SJSA1 (cell line): ENCODE results near the gene RP9. TPM values are rescaled to one million over a fixed set of nuclear protein-coding genes. Genes with fewer than 3 reads are reported as not detected.
A peak's percentile ranks its signal among the peaks of the same experiment; 100 is the strongest.

Source experiments
- DNase-seq, 2 experiments: peaks; one replicate each; pipeline ENCODE4 v3.0.0-alpha.2; 2015 to 2020; ENCODE audit warnings: low spot score in 2 of 2, low read depth in 1 of 2
- H3K27ac ChIP-seq: fragments of 250-450 bp; sonication (Bioruptor Pico); 2 replicates; pipeline ENCODE4 v1.5.1; 2020; ENCODE audit warnings: mild to moderate bottlenecking, moderate library complexity
- H3K27me3 ChIP-seq: fragments of 250-450 bp; sonication (Bioruptor Pico); replicated peaks from 2 replicates; pipeline ENCODE4 v1.5.1; 2020; ENCODE audit warnings: mild to moderate bottlenecking, moderate library complexity
- H3K36me3 ChIP-seq: fragments of 250-450 bp; sonication (Bioruptor Pico); 2 replicates; pipeline ENCODE4 v1.5.1; 2020; ENCODE audit warnings: mild to moderate bottlenecking
- H3K4me1 ChIP-seq: fragments of 250-450 bp; sonication (Bioruptor Pico); replicated peaks from 2 replicates; pipeline ENCODE4 v1.6.1; 2021; ENCODE audit warnings: mild to moderate bottlenecking
- H3K4me3 ChIP-seq: fragments of 250-450 bp; sonication (Bioruptor Pico); 2 replicates; pipeline ENCODE4 v1.5.1; 2020; ENCODE audit warnings: mild to moderate bottlenecking
- H3K9me3 ChIP-seq: fragments of 250-450 bp; sonication (Bioruptor Pico); replicated peaks from 2 replicates; pipeline ENCODE4 v1.5.1; 2020; ENCODE audit warnings: mild to moderate bottlenecking
- total RNA-seq: library from RNA; depleted of rRNA; stranded (reverse); fragments of >200 nt; shearing (Covaris generic); gene quantifications from 2 replicates; pipeline ENCODE4 v1.2.3, GENCODE V29; 2014; rRNA removed

Gene RP9
- total RNA-seq, result 7.3 and 16.0 TPM in 2 replicates

DNA sequence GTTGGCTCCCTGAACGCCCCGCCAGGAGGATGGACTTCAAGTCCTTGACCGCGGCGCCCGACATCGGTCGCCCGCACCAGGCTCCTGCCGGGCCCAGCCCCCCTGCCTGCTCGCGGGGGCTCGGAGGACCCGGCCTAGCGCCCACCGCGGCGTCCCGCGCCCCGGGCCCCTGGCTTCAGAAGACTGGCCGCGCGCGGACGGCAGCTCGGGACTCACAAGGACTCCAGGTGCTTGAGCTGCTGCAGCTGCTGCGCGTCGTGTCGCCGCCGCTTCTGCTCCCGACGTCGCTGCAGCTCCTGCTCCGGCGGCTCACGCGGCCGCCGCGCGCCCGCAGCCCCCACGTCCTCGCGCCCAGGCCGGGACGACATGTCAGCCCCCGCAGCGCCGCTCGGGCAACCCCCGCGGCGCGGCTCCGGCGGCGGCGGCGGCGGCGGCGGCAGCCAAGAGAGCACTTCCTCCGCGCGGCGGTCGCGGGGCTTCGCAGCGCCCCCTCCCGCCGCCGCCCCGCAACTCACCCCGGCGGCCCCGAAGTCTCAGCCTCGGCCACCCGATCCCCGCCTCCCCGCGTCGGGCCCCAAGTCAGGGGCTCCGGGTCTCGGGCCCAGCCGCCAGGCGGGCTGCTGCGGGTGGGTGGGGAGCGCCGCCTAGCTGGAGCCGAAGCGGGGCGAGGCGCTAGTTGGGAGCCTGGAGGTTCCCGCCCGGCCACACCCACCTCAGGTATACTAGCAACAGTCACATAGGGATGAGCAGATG lies at the start of gene RP9:
RP9 (minus strand) TSS at position 400 of the 753 bp plus-strand sequence; CDS start at position 368, 32 bp downstream.
- H3K27me3 ChIP-seq, result no peaks in the 10 kb centered on the region
- H3K36me3 ChIP-seq, result peaks cover 4% of the 10 kb centered on the region
- peak within 1 kb of the TSS; percentile 50 for H3K27ac ChIP-seq
- H3K4me1 ChIP-seq, result peaks cover 13% of the 10 kb centered on the region
- no peaks in the 10 kb centered on the region for H3K9me3 ChIP-seq
- peak; percentile 63 to 69 for DNase-seq
- H3K4me3 ChIP-seq, result peak within 1 kb of the TSS; percentile 99

- Histone ChIP-seq H3K4me3 (no peak overlapping the region), H3K36me3 (no peaks in the 10 kb centered on the region), H3K27me3 (no peaks in the 10 kb centered on the region), H3K4me1 (peaks cover 13% of the 10 kb centered on the region), H3K9me3 (no peaks in the 10 kb centered on the region), H3K27ac (peak overlapping the region; percentile 43)
- DNase-seq, result no peak
These were observed 48.6 kb upstream of the RP9 start for GRCh38 chr7:33157781-33158180.

GRCh38 chr7:33157311-33157710 lies 48.1 kb upstream of the RP9 start:
- peak in 1 of 2 experiments; percentile 60 for DNase-seq
- Histone ChIP-seq H3K4me3 (no peak overlapping the region), H3K27ac (peak overlapping the region; percentile 43), H3K4me1 (peaks cover 13% of the 10 kb centered on the region), H3K9me3 (no peaks in the 10 kb centered on the region), H3K36me3 (no peaks in the 10 kb centered on the region), H3K27me3 (no peaks in the 10 kb centered on the region)

DNA sequence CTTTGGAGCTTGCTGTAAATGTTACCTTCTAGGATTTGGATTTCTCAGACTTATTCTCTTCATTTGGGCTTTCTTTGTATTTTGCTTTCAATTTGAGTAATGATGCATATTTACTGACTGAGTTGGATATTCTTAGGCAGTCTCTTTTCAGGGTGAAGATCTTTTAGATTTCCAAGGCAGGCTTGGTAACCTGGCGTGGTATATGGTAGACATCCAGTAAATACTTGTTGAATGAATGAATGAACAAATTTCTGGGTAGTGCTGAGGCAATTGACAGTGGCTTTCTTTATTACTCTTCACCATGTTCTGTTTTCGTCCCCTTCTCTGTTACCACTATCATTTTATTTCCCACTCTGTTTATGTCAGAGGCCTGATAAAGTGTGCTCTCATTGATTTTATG lies 47.2 kb upstream of the RP9 start:
- Histone ChIP-seq H3K4me1 (peaks cover 13% of the 10 kb centered on the region), H3K27ac (no peak overlapping the region)

DNA sequence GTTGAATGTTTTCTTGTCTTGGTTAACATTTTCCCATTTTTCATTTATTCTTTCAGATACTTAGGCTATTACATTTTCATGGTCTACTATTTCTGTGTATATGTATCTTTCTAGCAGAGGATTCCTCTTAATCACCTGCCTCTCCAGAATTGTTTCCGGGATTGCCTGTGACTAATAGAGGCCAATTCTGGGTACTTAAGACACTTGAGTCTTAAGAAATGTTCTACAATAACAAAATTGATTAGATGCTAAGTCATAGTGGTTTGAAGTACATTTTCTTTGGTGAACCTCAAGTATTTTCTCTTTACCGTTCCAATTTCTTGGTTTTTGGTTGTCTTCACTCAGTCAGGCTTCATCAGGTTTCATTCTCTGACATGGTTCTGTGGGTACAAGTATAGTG lies 46.6 kb upstream of the RP9 start:
- H3K9me3 ChIP-seq, result no peaks in the 10 kb centered on the region
- no peaks in the 10 kb centered on the region for H3K27me3 ChIP-seq
- H3K4me3 ChIP-seq, result no peak overlapping the region
- H3K4me1 ChIP-seq, result peaks cover 13% of the 10 kb centered on the region
- H3K36me3 ChIP-seq, result no peaks in the 10 kb centered on the region
- H3K27ac ChIP-seq, result no peak overlapping the region
- no peak for DNase-seq

More for the DNA sequence above, 47.2 kb upstream of the RP9 start:
- no peak overlapping the region for H3K4me3 ChIP-seq
- no peaks in the 10 kb centered on the region for H3K27me3 ChIP-seq
- H3K36me3 ChIP-seq, result no peaks in the 10 kb centered on the region
- no peak for DNase-seq
- H3K9me3 ChIP-seq, result no peaks in the 10 kb centered on the region

- Histone ChIP-seq H3K27ac (no peak overlapping the region), H3K27me3 (no peaks in the 10 kb centered on the region), H3K9me3 (no peaks in the 10 kb centered on the region), H3K36me3 (no peaks in the 10 kb centered on the region), H3K4me1 (peaks cover 3% of the 10 kb centered on the region; the same call in 1 of the 2 replicates), H3K4me3 (no peak overlapping the region)
- no peak for DNase-seq
These were observed 42.9 kb upstream of the RP9 start for GRCh38 chr7:33152087-33152486.

DNA sequence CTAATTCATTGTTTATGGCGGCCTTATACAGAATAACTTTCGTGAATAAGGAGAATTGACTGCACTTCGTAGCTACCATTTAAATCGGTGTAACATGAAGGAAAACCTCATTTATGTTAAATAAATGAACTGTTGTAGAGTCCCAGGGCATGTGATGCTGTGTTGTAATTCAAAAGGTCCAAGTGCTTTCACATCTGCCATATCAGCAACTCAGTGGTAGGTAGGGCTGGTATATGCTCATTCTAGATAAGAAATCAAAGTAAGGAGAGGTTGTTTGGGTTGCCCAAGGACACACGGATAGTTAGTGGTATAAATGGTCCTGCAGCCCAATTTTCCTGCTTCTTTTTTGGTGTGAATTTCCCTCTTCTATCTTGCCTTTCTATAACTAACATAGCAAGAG lies 36.0 kb upstream of the RP9 start:
- no peaks in the 10 kb centered on the region for H3K36me3 ChIP-seq
- no peak overlapping the region for H3K4me3 ChIP-seq
- no peaks in the 10 kb centered on the region for H3K9me3 ChIP-seq
- H3K4me1 ChIP-seq, result no peaks in the 10 kb centered on the region
- no peak overlapping the region for H3K27ac ChIP-seq
- DNase-seq, result no peak
- no peaks in the 10 kb centered on the region for H3K27me3 ChIP-seq

DNA sequence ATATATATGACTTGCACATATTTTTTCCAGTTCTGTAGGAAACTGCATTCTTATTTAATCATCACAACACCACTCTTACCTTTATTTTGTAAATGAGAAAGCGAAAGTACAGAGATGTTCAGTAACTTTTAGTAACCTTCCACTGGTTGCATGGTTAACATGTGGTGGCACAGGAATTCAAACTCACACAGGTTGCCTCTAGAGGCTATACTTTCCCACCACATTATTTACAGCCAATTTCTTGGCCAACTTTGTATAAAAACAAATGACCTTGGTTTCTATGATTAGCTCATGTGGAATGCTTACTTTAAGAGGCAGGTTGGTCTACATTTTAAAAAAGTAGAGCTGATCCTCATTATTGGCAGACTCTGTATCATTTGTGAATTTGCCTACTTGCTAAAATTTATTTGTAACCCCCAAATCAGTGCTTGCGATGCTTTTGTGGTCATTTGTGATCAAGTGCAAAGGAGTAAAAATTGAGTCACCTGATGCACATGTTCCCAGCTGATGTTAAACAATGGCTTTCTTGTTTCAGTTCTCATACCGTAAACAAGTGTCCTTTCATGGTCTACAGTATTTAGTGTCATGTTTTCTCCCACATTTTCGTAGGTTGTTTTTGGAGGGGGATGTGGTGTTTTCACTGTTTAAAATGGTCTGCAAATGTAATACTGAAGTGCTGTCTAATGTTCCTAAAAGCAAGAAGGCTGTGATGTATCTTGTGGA lies 35.0 kb upstream of the RP9 start:
- DNase-seq, result no peak
- Histone ChIP-seq H3K4me3 (no peak overlapping the region), H3K9me3 (no peaks in the 10 kb centered on the region), H3K36me3 (no peaks in the 10 kb centered on the region), H3K4me1 (no peaks in the 10 kb centered on the region), H3K27ac (no peak overlapping the region), H3K27me3 (no peaks in the 10 kb centered on the region)

DNA sequence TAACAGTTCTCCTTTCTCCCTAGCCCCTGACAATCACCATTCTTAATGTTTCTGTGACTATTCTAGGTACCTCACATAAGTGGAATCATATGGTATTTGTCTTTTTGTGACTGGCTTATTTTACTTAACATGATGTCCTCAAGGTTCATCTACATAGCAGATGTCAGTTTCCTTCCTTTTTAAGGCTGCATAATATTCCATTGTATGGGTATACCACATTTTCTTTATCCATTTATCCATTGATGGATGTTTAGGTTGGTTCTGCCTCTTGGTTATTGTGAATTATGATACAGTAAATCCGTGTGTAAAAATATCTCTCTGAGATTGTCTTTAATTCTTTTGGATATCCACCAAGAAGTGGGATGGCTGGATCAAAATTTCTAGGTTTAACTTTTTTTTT lies 33.4 kb upstream of the RP9 start:
- Histone ChIP-seq H3K4me1 (no peaks in the 10 kb centered on the region), H3K4me3 (no peak overlapping the region), H3K36me3 (no peaks in the 10 kb centered on the region), H3K9me3 (no peaks in the 10 kb centered on the region), H3K27me3 (no peaks in the 10 kb centered on the region), H3K27ac (no peak overlapping the region)
- no peak for DNase-seq

DNA sequence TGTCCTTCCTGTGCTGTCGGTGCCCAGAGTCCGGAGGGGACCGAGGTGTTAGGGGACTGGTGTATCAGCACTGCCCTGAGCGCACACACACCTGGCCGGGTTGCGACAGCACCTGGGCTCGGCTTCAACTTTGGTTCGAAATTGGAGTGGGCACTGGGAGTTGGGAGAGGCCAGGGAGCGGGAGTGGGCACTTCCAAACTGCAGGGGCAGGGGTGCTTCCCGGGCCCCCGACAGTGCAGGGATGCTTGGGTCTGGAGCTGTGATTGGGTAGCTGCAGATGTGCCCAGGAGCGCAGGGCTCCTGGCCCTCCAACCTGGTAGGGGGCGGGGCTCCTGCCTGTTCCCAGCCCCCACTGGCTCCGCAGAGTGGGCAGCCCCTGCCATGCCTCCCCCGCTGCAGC lies 27.9 kb upstream of the RP9 start:
- no peak overlapping the region for H3K27ac ChIP-seq
- no peak for DNase-seq
- H3K9me3 ChIP-seq, result no peaks in the 10 kb centered on the region
- no peaks in the 10 kb centered on the region for H3K4me1 ChIP-seq
- no peaks in the 10 kb centered on the region for H3K36me3 ChIP-seq
- no peaks in the 10 kb centered on the region for H3K27me3 ChIP-seq
- no peak overlapping the region for H3K4me3 ChIP-seq

- H3K27ac ChIP-seq, result no peak overlapping the region
- DNase-seq, result no peak
These were observed 21.0 kb upstream of the RP9 start for GRCh38 chr7:33130184-33130583.

GRCh38 chr7:33129806-33130153 lies 20.6 kb upstream of the RP9 start:
- DNase-seq, result no peak
- H3K27me3 ChIP-seq, result no peaks in the 10 kb centered on the region
- peaks cover 5% of the 10 kb centered on the region for H3K4me1 ChIP-seq
- peak overlapping the region; percentile 7; the same call in 1 of the 2 replicates for H3K27ac ChIP-seq
- H3K36me3 ChIP-seq, result no peaks in the 10 kb centered on the region
- H3K4me3 ChIP-seq, result peak overlapping the region; percentile 67
- H3K9me3 ChIP-seq, result no peaks in the 10 kb centered on the region

More at GRCh38 chr7:33130184-33130583, 21.0 kb upstream of the RP9 start:
- H3K9me3 ChIP-seq, result no peaks in the 10 kb centered on the region
- H3K27me3 ChIP-seq, result no peaks in the 10 kb centered on the region
- H3K4me1 ChIP-seq, result peaks cover 5% of the 10 kb centered on the region
- peak overlapping the region; percentile 67 for H3K4me3 ChIP-seq
- no peaks in the 10 kb centered on the region for H3K36me3 ChIP-seq

- H3K36me3 ChIP-seq, result no peaks in the 10 kb centered on the region
- H3K27ac ChIP-seq, result peak within 1 kb of the TSS; percentile 7; the same call in 1 of the 2 replicates
- DNase-seq, result peak; percentile 92 to 97
- H3K4me3 ChIP-seq, result peak within 1 kb of the TSS; percentile 67
- no peaks in the 10 kb centered on the region for H3K27me3 ChIP-seq
- H3K4me1 ChIP-seq, result peaks cover 5% of the 10 kb centered on the region
- no peaks in the 10 kb centered on the region for H3K9me3 ChIP-seq
These were observed 20.0 kb upstream of the RP9 start, which contains the start of gene BBS9 for GRCh38 chr7:33128990-33129805. Gene BBS9 (plus strand): TSS chr7:33129564. CDS start chr7:33146253, 16,689 bp downstream.
